ENCODE data around the gene KLHDC9. TPM values are rescaled to one million over a fixed set of nuclear protein-coding genes. Genes with fewer than 3 reads are reported as not detected.

Gene KLHDC9
- total RNA-seq, 1 experiment from 2014 or later: not detected

- no peaks in the 10 kb centered on the region for H3K27me3 ChIP-seq (replicated peaks)
- H3K4me3 ChIP-seq: no peak overlapping the region
- 0 out of 2 replicates have a peak overlapping the region, but pooled peaks have one; percentile 5 for H3K27ac ChIP-seq
- no peaks in the 10 kb centered on the region for H3K9me3 ChIP-seq (replicated peaks)
- H3K4me1 ChIP-seq (replicated peaks): peaks cover 36% of the 10 kb centered on the region
- no peaks in the 10 kb centered on the region for H3K36me3 ChIP-seq
- peak; percentile 76 to 91 for DNase-seq (ENCODE audit: low read depth in 1 of 2, low spot score in 2 of 2)
Observed at GRCh38 chr1:161082996-161083747, 15.0 kb upstream of the KLHDC9 start.

GRCh38 chr1:161083748-161084596 is 14.2 kb upstream of the KLHDC9 start:
- Histone ChIP-seq H3K4me3 (no peak overlapping the region), H3K36me3 (no peaks in the 10 kb centered on the region), H3K27ac (no peak overlapping the region), H3K4me1 (replicated peaks) (peaks cover 36% of the 10 kb centered on the region), H3K9me3 (replicated peaks) (no peaks in the 10 kb centered on the region), H3K27me3 (replicated peaks) (no peaks in the 10 kb centered on the region)
- DNase-seq (ENCODE audit: low read depth in 1 of 2, low spot score in 2 of 2): no peak

DNA sequence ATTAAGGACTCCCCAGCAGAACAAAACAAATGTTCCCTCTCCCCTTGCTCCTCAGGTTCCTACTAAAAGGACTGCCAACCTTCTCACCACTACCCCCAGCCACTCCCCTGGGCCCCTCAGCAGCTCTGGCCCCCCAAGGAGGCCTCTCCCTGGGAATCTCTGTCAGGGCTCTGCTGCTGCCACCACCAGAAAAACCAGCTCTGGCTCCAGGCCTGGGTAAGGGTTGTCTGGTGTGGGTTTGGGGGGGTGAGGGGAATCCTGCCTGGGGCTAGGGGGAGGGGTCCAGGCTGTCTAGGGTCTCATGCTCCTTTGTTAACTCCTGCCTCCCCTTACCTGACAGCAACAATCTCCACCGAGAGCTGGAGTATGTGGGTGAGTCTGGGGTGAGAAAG is 13.6 kb upstream of the KLHDC9 start:
- Histone ChIP-seq H3K9me3 (replicated peaks) (no peaks in the 10 kb centered on the region), H3K27me3 (replicated peaks) (no peaks in the 10 kb centered on the region), H3K4me3 (no peak overlapping the region), H3K4me1 (replicated peaks) (peaks cover 36% of the 10 kb centered on the region), H3K36me3 (no peaks in the 10 kb centered on the region), H3K27ac (no peak overlapping the region)
- DNase-seq (ENCODE audit: low read depth in 1 of 2, low spot score in 2 of 2): no peak

DNA sequence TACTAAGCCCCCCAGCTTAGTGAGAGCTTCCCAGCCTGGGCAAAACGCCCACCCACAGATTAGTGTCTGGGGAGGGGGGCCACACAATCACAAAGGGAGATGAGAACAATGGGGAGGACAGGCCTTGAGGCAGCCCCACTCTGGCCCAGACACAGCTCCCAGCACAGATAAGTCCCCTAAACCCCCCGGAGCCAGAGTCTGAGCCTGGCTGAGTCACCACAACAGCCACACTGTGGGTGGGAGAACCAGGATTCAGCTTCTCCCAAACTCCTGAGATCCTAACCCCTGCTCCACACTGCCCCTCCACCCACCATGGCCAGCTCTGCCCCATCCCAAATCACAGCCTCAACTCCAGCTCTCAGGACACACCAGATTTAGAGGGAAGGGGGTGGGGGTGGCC is 13.0 kb upstream of the KLHDC9 start:
- H3K27ac ChIP-seq: no peak overlapping the region
- H3K36me3 ChIP-seq: no peaks in the 10 kb centered on the region
- DNase-seq (ENCODE audit: low read depth in 1 of 2, low spot score in 2 of 2): peak; percentile 42 to 67
- no peaks in the 10 kb centered on the region for H3K9me3 ChIP-seq (replicated peaks)
- H3K4me1 ChIP-seq (replicated peaks): peaks cover 36% of the 10 kb centered on the region
- no peak overlapping the region for H3K4me3 ChIP-seq
- H3K27me3 ChIP-seq (replicated peaks): no peaks in the 10 kb centered on the region

GRCh38 chr1:161086457-161086856 is 11.7 kb upstream of the KLHDC9 start:
- Histone ChIP-seq H3K27ac (no peak overlapping the region), H3K36me3 (no peaks in the 10 kb centered on the region), H3K9me3 (replicated peaks) (no peaks in the 10 kb centered on the region), H3K4me1 (replicated peaks) (peaks cover 36% of the 10 kb centered on the region), H3K27me3 (replicated peaks) (no peaks in the 10 kb centered on the region), H3K4me3 (no peak overlapping the region)
- no peak for DNase-seq (ENCODE audit: low read depth in 1 of 2, low spot score in 2 of 2)

DNA sequence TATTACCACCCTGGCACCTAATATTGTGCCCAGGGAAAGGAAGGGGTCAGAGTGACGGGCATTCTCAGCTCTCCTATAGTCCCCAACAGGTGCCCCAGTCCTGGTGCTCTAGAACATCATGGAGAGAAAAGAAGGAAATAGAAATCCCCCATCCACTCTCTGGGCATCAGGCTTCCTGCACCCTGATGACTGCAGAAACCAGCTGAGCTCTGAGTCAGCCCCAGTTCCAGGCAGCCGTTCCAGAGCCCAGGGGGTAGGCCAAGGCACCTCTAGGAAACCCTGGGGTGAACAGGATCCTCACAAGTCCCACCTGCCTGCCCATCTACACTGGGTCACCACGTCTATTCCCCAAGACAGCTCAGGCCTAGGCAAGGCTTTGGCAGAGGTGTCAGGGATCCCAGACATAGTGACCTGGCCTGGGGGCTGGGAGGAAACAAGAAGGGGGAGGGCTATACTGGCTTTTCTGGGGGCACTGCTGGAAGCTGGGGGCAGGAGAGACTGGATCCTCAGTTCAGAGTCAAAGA is 9.5 kb upstream of the KLHDC9 start:
- DNase-seq (ENCODE audit: low read depth in 1 of 2, low spot score in 2 of 2): no peak
- Histone ChIP-seq H3K36me3 (no peaks in the 10 kb centered on the region), H3K4me3 (no peak overlapping the region), H3K27ac (no peak overlapping the region), H3K4me1 (replicated peaks) (peaks cover 41% of the 10 kb centered on the region), H3K9me3 (replicated peaks) (no peaks in the 10 kb centered on the region), H3K27me3 (replicated peaks) (no peaks in the 10 kb centered on the region)

- no peak within 1 kb of the TSS for H3K4me3 ChIP-seq
- no peaks in the 10 kb centered on the region for H3K36me3 ChIP-seq
- H3K27ac ChIP-seq: no peak within 1 kb of the TSS
- no peak for DNase-seq (ENCODE audit: low read depth in 1 of 2, low spot score in 2 of 2)
- peaks cover 34% of the 10 kb centered on the region for H3K4me1 ChIP-seq (replicated peaks)
- no peaks in the 10 kb centered on the region for H3K9me3 ChIP-seq (replicated peaks)
- H3K27me3 ChIP-seq (replicated peaks): no peaks in the 10 kb centered on the region
Observed at GRCh38 chr1:161089251-161089924, 8.8 kb upstream of the KLHDC9 start, which contains the start of gene NECTIN4. TSS of gene NECTIN4 (minus strand) at chr1:161089558. CDS start at chr1:161089296, 262 bp downstream.

DNA sequence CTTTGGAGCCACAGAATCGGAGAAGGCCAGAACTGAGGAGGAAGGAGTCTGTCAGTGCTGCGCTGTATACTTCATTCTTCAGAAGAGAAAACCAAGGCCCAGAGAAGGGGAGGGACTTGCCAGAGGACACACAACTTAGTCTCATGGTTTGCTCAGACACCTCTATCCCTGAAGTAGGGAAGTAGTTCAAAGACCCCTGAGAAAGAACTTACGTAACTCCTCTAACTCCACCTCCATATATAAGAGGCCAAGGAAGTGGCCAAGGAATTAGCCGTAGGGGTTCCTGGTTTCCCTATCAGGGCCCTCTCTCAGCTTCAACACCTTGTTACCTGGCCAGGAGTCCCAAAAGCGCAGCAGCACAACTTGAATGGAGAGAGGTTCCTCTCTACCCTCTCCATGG is 8.2 kb upstream of the KLHDC9 start:
- Histone ChIP-seq H3K9me3 (replicated peaks) (no peaks in the 10 kb centered on the region), H3K4me3 (no peak overlapping the region), H3K27me3 (replicated peaks) (no peaks in the 10 kb centered on the region), H3K4me1 (replicated peaks) (peaks cover 28% of the 10 kb centered on the region), H3K36me3 (no peaks in the 10 kb centered on the region), H3K27ac (no peak overlapping the region)
- no peak for DNase-seq (ENCODE audit: low read depth in 1 of 2, low spot score in 2 of 2)

- H3K9me3 ChIP-seq (replicated peaks): no peaks in the 10 kb centered on the region
- no peaks in the 10 kb centered on the region for H3K27me3 ChIP-seq (replicated peaks)
- H3K36me3 ChIP-seq: no peaks in the 10 kb centered on the region
- no peak overlapping the region for H3K27ac ChIP-seq
- H3K4me3 ChIP-seq: no peak overlapping the region
- DNase-seq (ENCODE audit: low read depth in 1 of 2, low spot score in 2 of 2): no peak
- H3K4me1 ChIP-seq (replicated peaks): peaks cover 22% of the 10 kb centered on the region
Observed at GRCh38 chr1:161090617-161091016, 7.5 kb upstream of the KLHDC9 start.

GRCh38 chr1:161091093-161091492 is 7.1 kb upstream of the KLHDC9 start:
- DNase-seq (ENCODE audit: low read depth in 1 of 2, low spot score in 2 of 2): no peak
- Histone ChIP-seq H3K27me3 (replicated peaks) (no peaks in the 10 kb centered on the region), H3K27ac (no peak overlapping the region), H3K9me3 (replicated peaks) (no peaks in the 10 kb centered on the region), H3K4me1 (replicated peaks) (peaks cover 17% of the 10 kb centered on the region), H3K36me3 (no peaks in the 10 kb centered on the region), H3K4me3 (no peak overlapping the region)

DNA sequence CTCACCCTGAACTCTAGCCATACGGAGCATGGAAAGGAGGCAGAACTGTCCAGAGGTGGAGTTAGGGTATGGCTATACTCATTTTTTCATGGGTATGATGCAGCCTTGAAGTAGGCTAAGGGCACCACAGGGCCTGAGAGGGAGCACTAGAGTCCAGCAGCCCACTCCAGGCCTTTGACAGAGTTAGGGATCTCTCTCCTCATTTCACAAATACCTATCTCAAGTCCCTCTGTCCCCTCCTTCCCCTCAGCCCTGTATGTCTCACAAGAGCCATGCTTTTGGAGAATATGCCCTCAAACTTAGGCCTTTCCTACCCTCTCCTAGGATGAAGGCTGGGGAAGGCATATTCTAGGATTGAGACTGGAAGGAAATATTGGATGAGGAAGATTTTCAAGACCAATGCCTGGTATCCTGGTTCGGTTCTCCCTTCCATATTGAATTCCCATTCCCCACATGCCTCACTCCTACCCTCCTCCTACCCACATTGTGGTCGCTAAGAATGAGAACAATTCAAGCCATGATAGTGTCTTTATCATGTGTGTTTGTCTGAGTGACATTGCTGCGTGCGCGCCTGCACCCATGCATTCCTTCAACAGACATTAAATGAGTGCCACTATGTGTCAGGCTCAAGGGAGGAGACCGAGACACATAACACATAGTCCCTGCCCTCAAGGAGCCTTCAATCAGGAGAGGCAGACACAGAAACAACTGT is 6.2 kb upstream of the KLHDC9 start:
- H3K27ac ChIP-seq: no peak overlapping the region
- no peaks in the 10 kb centered on the region for H3K27me3 ChIP-seq (replicated peaks)
- no peak overlapping the region for H3K4me3 ChIP-seq
- no peaks in the 10 kb centered on the region for H3K36me3 ChIP-seq
- H3K9me3 ChIP-seq (replicated peaks): no peaks in the 10 kb centered on the region
- DNase-seq (ENCODE audit: low read depth in 1 of 2, low spot score in 2 of 2): no peak
- peaks cover 15% of the 10 kb centered on the region for H3K4me1 ChIP-seq (replicated peaks)

- no peak overlapping the region for H3K4me3 ChIP-seq
- H3K9me3 ChIP-seq (replicated peaks): no peaks in the 10 kb centered on the region
- H3K27me3 ChIP-seq (replicated peaks): no peaks in the 10 kb centered on the region
- H3K4me1 ChIP-seq (replicated peaks): peaks cover 15% of the 10 kb centered on the region
- H3K36me3 ChIP-seq: no peaks in the 10 kb centered on the region
- DNase-seq (ENCODE audit: low read depth in 1 of 2, low spot score in 2 of 2): no peak
- no peak overlapping the region for H3K27ac ChIP-seq
Observed at GRCh38 chr1:161092621-161093028, 5.5 kb upstream of the KLHDC9 start.

DNA sequence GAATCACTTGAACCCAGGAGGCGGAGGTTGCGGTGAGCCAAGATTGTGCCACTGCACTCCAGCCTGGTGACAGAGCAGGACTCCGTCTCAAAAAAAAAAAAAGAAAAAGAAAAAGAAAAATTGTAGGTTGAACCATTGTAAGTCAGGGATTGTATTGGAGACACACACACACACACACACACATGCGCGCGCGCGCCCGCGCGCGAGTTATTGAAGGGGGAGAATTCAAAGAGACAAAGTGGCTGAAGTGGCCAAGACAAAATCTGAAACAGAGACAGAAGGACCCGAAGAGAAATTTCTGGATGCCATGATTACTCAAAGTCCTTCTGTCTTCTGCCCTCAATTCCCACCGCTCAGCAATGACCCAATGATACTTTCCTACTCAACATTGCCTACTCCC is 3.7 kb upstream of the KLHDC9 start:
- H3K36me3 ChIP-seq: peaks cover 13% of the 10 kb centered on the region
- H3K9me3 ChIP-seq (replicated peaks): peaks cover 7% of the 10 kb centered on the region; the same call in 1 of the 2 replicates
- H3K4me3 ChIP-seq: no peak overlapping the region
- no peaks in the 10 kb centered on the region for H3K27me3 ChIP-seq (replicated peaks)
- H3K4me1 ChIP-seq (replicated peaks): peaks cover 15% of the 10 kb centered on the region
- DNase-seq (ENCODE audit: low read depth in 1 of 2, low spot score in 2 of 2): no peak
- no peak overlapping the region for H3K27ac ChIP-seq

All from SJSA1 (cell line).